LNCAP (cell line): ENCODE measurements around the gene LRRC25.

Experiments used
- CTCF ChIP-seq: fragments of 450-650 bp; IDR thresholded peaks from 2 replicates; pipeline ENCODE4 v1.5.1; 2017; ENCODE audit warnings: mild to moderate bottlenecking

The LRRC25 gene

GRCh38 chr19:18424890-18425514, 27.6 kb upstream of the LRRC25 start:
- no peak for TF ChIP-seq CTCF

GRCh38 chr19:18424122-18424889, 26.9 kb upstream of the LRRC25 start:
- no peak for TF ChIP-seq CTCF

GRCh38 chr19:18423258-18424020, 26.0 kb upstream of the LRRC25 start:
- no peak for TF ChIP-seq CTCF

- no peak for TF ChIP-seq CTCF
Observed at GRCh38 chr19:18422530-18423191, 25.2 kb upstream of the LRRC25 start.

GRCh38 chr19:18421371-18421959, 24.0 kb upstream of the LRRC25 start:
- TF ChIP-seq CTCF: no peak

- no peak for TF ChIP-seq CTCF
Observed at GRCh38 chr19:18420930-18421329, 23.5 kb upstream of the LRRC25 start.
